ENCODE measurements around the gene NR3C2.

NR3C2 gene

GRCh38 chr4:148443512-148444295, 1.5 kb upstream of the NR3C2 start:
- Histone ChIP-seq H3K4me1 (ENCODE audit: insufficient read depth, poor library complexity, severe bottlenecking) (no peaks in the 10 kb centered on the region), H3K27me3 (ENCODE audit: insufficient read depth, poor library complexity, severe bottlenecking) (peaks cover 64% of the 10 kb centered on the region), H3K36me3 (ENCODE audit: low read depth) (no peaks in the 10 kb centered on the region), H3K27ac (ENCODE audit: poor library complexity, severe bottlenecking) (no peak overlapping the region), H3K4me3 (ENCODE audit: severe bottlenecking) (peak overlapping the region; percentile 48), H3K9me3 (ENCODE audit: severe bottlenecking) (no peaks in the 10 kb centered on the region)
- TF ChIP-seq CTCF (IDR thresholded peaks at IDR 0.05; ENCODE audit: poor library complexity, severe bottlenecking) = no peak
- ATAC-seq (ENCODE audit: low read depth) (no peak), DNase-seq (ENCODE audit: low spot score) (no peak)

GRCh38 chr4:148442832-148443511, 758 bp upstream of the NR3C2 start:
- no peaks in the 10 kb centered on the region for H3K36me3 ChIP-seq (ENCODE audit: low read depth)
- no peak overlapping the region for H3K27ac ChIP-seq (ENCODE audit: poor library complexity, severe bottlenecking)
- H3K4me1 ChIP-seq (ENCODE audit: insufficient read depth, poor library complexity, severe bottlenecking) = no peaks in the 10 kb centered on the region
- TF ChIP-seq CTCF (IDR thresholded peaks at IDR 0.05; ENCODE audit: poor library complexity, severe bottlenecking) = no peak
- no peaks in the 10 kb centered on the region for H3K9me3 ChIP-seq (ENCODE audit: severe bottlenecking)
- ATAC-seq (ENCODE audit: low read depth) = peak; percentile 2
- H3K4me3 ChIP-seq (ENCODE audit: severe bottlenecking) = peak overlapping the region; percentile 48
- H3K27me3 ChIP-seq (ENCODE audit: insufficient read depth, poor library complexity, severe bottlenecking) = peaks cover 63% of the 10 kb centered on the region
- no peak for DNase-seq (ENCODE audit: low spot score)

- peaks cover 50% of the 10 kb centered on the region for H3K27me3 ChIP-seq (ENCODE audit: insufficient read depth, poor library complexity, severe bottlenecking)
Measured at GRCh38 chr4:148441624-148441985, 609 bp downstream of the NR3C2 start.

GRCh38 chr4:148438047-148438446, 4.2 kb downstream of the NR3C2 start:
- Histone ChIP-seq H3K9me3 (ENCODE audit: severe bottlenecking) (no peaks in the 10 kb centered on the region), H3K4me3 (ENCODE audit: severe bottlenecking) (no peak overlapping the region), H3K36me3 (ENCODE audit: low read depth) (no peaks in the 10 kb centered on the region), H3K4me1 (ENCODE audit: insufficient read depth, poor library complexity, severe bottlenecking) (no peaks in the 10 kb centered on the region), H3K27ac (ENCODE audit: poor library complexity, severe bottlenecking) (no peak overlapping the region), H3K27me3 (ENCODE audit: insufficient read depth, poor library complexity, severe bottlenecking) (peaks cover 25% of the 10 kb centered on the region)
- peak; percentile 23 for TF ChIP-seq CTCF (IDR thresholded peaks at IDR 0.05; ENCODE audit: poor library complexity, severe bottlenecking)
- ATAC-seq (ENCODE audit: low read depth) (no peak), DNase-seq (ENCODE audit: low spot score) (no peak)

More at GRCh38 chr4:148441624-148441985, 609 bp downstream of the NR3C2 start:
- no peak for TF ChIP-seq CTCF (IDR thresholded peaks at IDR 0.05; ENCODE audit: poor library complexity, severe bottlenecking)
- Histone ChIP-seq H3K4me3 (ENCODE audit: severe bottlenecking) (peak overlapping the region; percentile 48), H3K36me3 (ENCODE audit: low read depth) (no peaks in the 10 kb centered on the region), H3K27ac (ENCODE audit: poor library complexity, severe bottlenecking) (no peak overlapping the region), H3K4me1 (ENCODE audit: insufficient read depth, poor library complexity, severe bottlenecking) (no peaks in the 10 kb centered on the region), H3K9me3 (ENCODE audit: severe bottlenecking) (no peaks in the 10 kb centered on the region)
- DNase-seq (ENCODE audit: low spot score) = no peak
- ATAC-seq (ENCODE audit: low read depth) = no peak

GRCh38 chr4:148437439-148437838, 4.8 kb downstream of the NR3C2 start:
- no peak for DNase-seq (ENCODE audit: low spot score)
- H3K9me3 ChIP-seq (ENCODE audit: severe bottlenecking) = no peaks in the 10 kb centered on the region
- no peaks in the 10 kb centered on the region for H3K36me3 ChIP-seq (ENCODE audit: low read depth)
- peaks cover 25% of the 10 kb centered on the region for H3K27me3 ChIP-seq (ENCODE audit: insufficient read depth, poor library complexity, severe bottlenecking)
- no peak overlapping the region for H3K4me3 ChIP-seq (ENCODE audit: severe bottlenecking)
- no peak overlapping the region for H3K27ac ChIP-seq (ENCODE audit: poor library complexity, severe bottlenecking)
- no peaks in the 10 kb centered on the region for H3K4me1 ChIP-seq (ENCODE audit: insufficient read depth, poor library complexity, severe bottlenecking)
- TF ChIP-seq CTCF (IDR thresholded peaks at IDR 0.05; ENCODE audit: poor library complexity, severe bottlenecking) = no peak
- no peak for ATAC-seq (ENCODE audit: low read depth)
